HEK293 (cell line): ENCODE data around the gene SERF2.
A peak's percentile ranks its signal among the peaks of the same experiment; 100 is the strongest.
"Not testable (repeated sequence)": the region's sequence is repeated elsewhere in the genome, so short reads cannot be mapped to it uniquely, and the experiment has no call there.

Experiments
- CTCF ChIA-PET: fragments of 350-600 bp; formaldehyde crosslinking; extraction: SDS; loops from one replicate; lab custom pipeline; 2021; ENCODE audit warnings: antibody characterized with exemption; lab: Yijun Ruan, JAX
- POLR2A ChIA-PET: fragments of 300-600 bp; formaldehyde crosslinking; extraction: SDS; loops from one replicate; lab custom pipeline; 2020; ENCODE audit warnings: antibody characterized with exemption, inconsistent platforms; lab: Yijun Ruan, JAX
- H3K27ac ChIP-seq: fragments of 200-500 bp; sonication (Bioruptor generic); 2 replicates; pipeline ENCODE4 v1.5.1; 2014; ENCODE audit warnings: low read depth, low read length, control low read depth, inconsistent platforms; ENCODE audit errors: extremely low read depth
- H3K36me3 ChIP-seq, 2 experiments: fragments of 200-500 bp in 1 of 2; sonication (Bioruptor generic) in 1 of 2; 1 replicate in 1 of 2; 2 replicates in 1 of 2; pipeline ENCODE4 v1.5.1; 2014 to 2017; ENCODE audit warnings: inconsistent platforms in 2 of 2, low read length in 2 of 2; ENCODE audit not compliant: control insufficient read depth in 2 of 2, insufficient read depth in 1 of 2
- H3K4me1 ChIP-seq: fragments of 200-500 bp; sonication (Bioruptor generic); 2 replicates; pipeline ENCODE4 v1.5.1; 2014; ENCODE audit warnings: mild to moderate bottlenecking, low read length, inconsistent platforms; ENCODE audit not compliant: control insufficient read depth, insufficient read depth
- H3K4me3 ChIP-seq: 2 replicates; pipeline ENCODE4 v1.5.1; 2011; ENCODE audit warnings: low read depth, mild to moderate bottlenecking, control low read depth, low read length, moderate library complexity
- H3K9me3 ChIP-seq: fragments of 200-500 bp; sonication (Bioruptor generic); 2 replicates; pipeline ENCODE4 v1.5.1; 2014; ENCODE audit warnings: low read depth, low read length, inconsistent platforms; ENCODE audit not compliant: control insufficient read depth, insufficient read depth
- EGR2 ChIP-seq: fragments of 450-650 bp; formaldehyde crosslinking; IDR thresholded peaks from 2 replicates; pipeline ENCODE4 v1.5.1; 2016; ENCODE audit warnings: low read depth, missing biosample characterization, missing genetic modification characterization
- KLF1 ChIP-seq: fragments of 450-650 bp; formaldehyde crosslinking; IDR thresholded peaks from 2 replicates; pipeline ENCODE4 v1.5.1; 2016; ENCODE audit warnings: missing biosample characterization, missing genetic modification characterization
- KLF8 ChIP-seq: fragments of 450-650 bp; formaldehyde crosslinking; IDR thresholded peaks from 2 replicates; pipeline ENCODE4 v1.5.1; 2016; ENCODE audit warnings: missing biosample characterization, missing genetic modification characterization
- MZF1 ChIP-seq: fragments of 450-650 bp; formaldehyde crosslinking; IDR thresholded peaks from 2 replicates; pipeline ENCODE4 v1.5.1; 2017; ENCODE audit warnings: missing biosample characterization, missing genetic modification characterization, borderline replicate concordance
- SP2 ChIP-seq: fragments of 450-650 bp; formaldehyde crosslinking; IDR thresholded peaks from 2 replicates; pipeline ENCODE4 v1.5.1; 2016; ENCODE audit warnings: missing biosample characterization, missing genetic modification characterization
- SP3 ChIP-seq: fragments of 450-650 bp; formaldehyde crosslinking; IDR thresholded peaks from 2 replicates; pipeline ENCODE4 v1.5.1; 2016; ENCODE audit warnings: missing biosample characterization, missing genetic modification characterization
- SP7 ChIP-seq: fragments of 450-650 bp; formaldehyde crosslinking; IDR thresholded peaks from 2 replicates; pipeline ENCODE4 v1.5.1; 2016; ENCODE audit warnings: missing biosample characterization, missing genetic modification characterization
- WT1 ChIP-seq: fragments of 450-650 bp; formaldehyde crosslinking; IDR thresholded peaks from 2 replicates; pipeline ENCODE4 v1.5.1; 2016; ENCODE audit warnings: missing biosample characterization, missing genetic modification characterization
- ZFHX2 ChIP-seq: fragments of 450-650 bp; formaldehyde crosslinking; conservative IDR thresholded peaks from 2 replicates; pipeline ENCODE4 v1.5.1; 2016; ENCODE audit warnings: missing biosample characterization, missing genetic modification characterization
- ZNF121 ChIP-seq: fragments of 450-650 bp; formaldehyde crosslinking; IDR thresholded peaks from 2 replicates; pipeline ENCODE4 v1.5.1; 2016; ENCODE audit warnings: missing biosample characterization, missing genetic modification characterization
- ZNF174 ChIP-seq: fragments of 450-650 bp; formaldehyde crosslinking; IDR thresholded peaks from 2 replicates; pipeline ENCODE4 v1.5.0; 2017; ENCODE audit warnings: missing biosample characterization, mild to moderate bottlenecking, missing genetic modification characterization
- ZNF184 ChIP-seq: fragments of 450-650 bp; IDR thresholded peaks from 2 replicates; pipeline ENCODE4 v1.5.1; 2018; ENCODE audit warnings: missing biosample characterization, mild to moderate bottlenecking, missing genetic modification characterization
- ZNF24 ChIP-seq: fragments of 450-650 bp; formaldehyde crosslinking; IDR thresholded peaks from 2 replicates; pipeline ENCODE4 v1.5.1; 2016; ENCODE audit warnings: missing biosample characterization, missing genetic modification characterization
- ZNF280D ChIP-seq: fragments of 450-650 bp; formaldehyde crosslinking; IDR thresholded peaks from 2 replicates; pipeline ENCODE4 v1.5.1; 2016; ENCODE audit warnings: missing biosample characterization, missing genetic modification characterization
- ZNF354C ChIP-seq: fragments of 450-650 bp; formaldehyde crosslinking; IDR thresholded peaks from 2 replicates; pipeline ENCODE4 v1.5.1; 2016; ENCODE audit warnings: missing biosample characterization, missing genetic modification characterization, low read depth, borderline replicate concordance
- ZNF366 ChIP-seq: fragments of 450-650 bp; formaldehyde crosslinking; conservative IDR thresholded peaks from 2 replicates; pipeline ENCODE4 v1.5.1; 2016; ENCODE audit warnings: missing biosample characterization, missing genetic modification characterization
- ZNF501 ChIP-seq: fragments of 450-650 bp; formaldehyde crosslinking; IDR thresholded peaks from 2 replicates; pipeline ENCODE4 v1.5.1; 2016; ENCODE audit warnings: missing biosample characterization, missing genetic modification characterization
- ZNF561 ChIP-seq: fragments of 450-650 bp; IDR thresholded peaks from 2 replicates; pipeline ENCODE4 v1.5.1; 2018; ENCODE audit warnings: missing biosample characterization, missing genetic modification characterization, borderline replicate concordance
- ZNF580 ChIP-seq: fragments of 450-650 bp; formaldehyde crosslinking; IDR thresholded peaks from 2 replicates; pipeline ENCODE4 v1.5.1; 2016; ENCODE audit warnings: missing biosample characterization, missing genetic modification characterization
- ZNF600 ChIP-seq: fragments of 450-650 bp; formaldehyde crosslinking; IDR thresholded peaks from 2 replicates; pipeline ENCODE4 v1.5.1; 2016; ENCODE audit warnings: missing biosample characterization, missing genetic modification characterization
- ZNF623 ChIP-seq: fragments of 450-650 bp; formaldehyde crosslinking; IDR thresholded peaks from 2 replicates; pipeline ENCODE4 v1.5.1; 2016; ENCODE audit warnings: missing biosample characterization, missing genetic modification characterization
- ZNF624 ChIP-seq: fragments of 450-650 bp; formaldehyde crosslinking; IDR thresholded peaks from 2 replicates; pipeline ENCODE4 v1.5.1; 2017; ENCODE audit warnings: missing biosample characterization, missing genetic modification characterization
- ZNF777 ChIP-seq: fragments of 450-650 bp; formaldehyde crosslinking; IDR thresholded peaks from 2 replicates; pipeline ENCODE4 v1.5.1; 2017; ENCODE audit warnings: missing biosample characterization, missing genetic modification characterization, borderline replicate concordance
- ZSCAN23 ChIP-seq: fragments of 450-650 bp; formaldehyde crosslinking; IDR thresholded peaks from 2 replicates; pipeline ENCODE4 v1.5.1; 2016; ENCODE audit warnings: missing biosample characterization, missing genetic modification characterization
- TF ChIP-seq, protein P1 (sequence below): fragments of 450-650 bp; formaldehyde crosslinking; IDR thresholded peaks from 2 replicates; pipeline ENCODE4 v1.5.1; 2016; ENCODE audit warnings: missing biosample characterization, missing genetic modification characterization

SERF2 gene

GRCh38 chr15:43825305-43825704 lies 33.2 kb downstream of the SERF2 start:
- not testable (repeated sequence) for H3K27ac ChIP-seq, H3K4me1 ChIP-seq, H3K9me3 ChIP-seq, H3K4me3 ChIP-seq
- CTCF ChIA-PET, result interaction anchor here (0.6 to 1.2 kb wide), 2 partner anchors 20 to 23 kb away, joined by 3 read pairs; no protein-coding TSS in a partner anchor
- TF ChIP-seq EGR2 (tag by site-specific recombination) (0 out of 2 replicates have a peak, but pooled peaks have one; percentile 27), ZFHX2 (tag by site-specific recombination) (peak; percentile 47; the same call in 1 of the 2 replicates)
- POLR2A ChIA-PET, result interaction anchor here (1.0 to 2.0 kb wide), 3 partner anchors 33 to 602 kb away, joined by 3 to 12 read pairs (median 5); partner anchors contain the start of genes CTDSPL2, ELL3 and SERF2
- H3K36me3 ChIP-seq, result peaks cover 9 to 26% of the 10 kb centered on the region in 2 experiments; a peak in 2 of 3 replicates

- no peak overlapping the region for H3K4me3 ChIP-seq
- CTCF ChIA-PET, result interaction anchor here (0.6 kb wide), 2 partner anchors 21 to 51 kb away, joined by 3 read pairs; no protein-coding TSS in a partner anchor
- POLR2A ChIA-PET, result no interaction called here
- no peak for TF ChIP-seq ZNF777 (tag by site-specific recombination)
- TF ChIP-seq ZNF121 (tag by site-specific recombination), result peak; percentile 95
- H3K36me3 ChIP-seq, result peaks cover 12 to 25% of the 10 kb centered on the region in 2 experiments; a peak in 2 of 3 replicates
- H3K27ac ChIP-seq, result no peak overlapping the region
- no peaks in the 10 kb centered on the region for H3K9me3 ChIP-seq
- 0 out of 2 replicates have a peak, but pooled peaks cover 4% of the 10 kb centered on the region for H3K4me1 ChIP-seq
Observed at GRCh38 chr15:43826029-43826507, 33.9 kb downstream of the SERF2 start.

DNA sequence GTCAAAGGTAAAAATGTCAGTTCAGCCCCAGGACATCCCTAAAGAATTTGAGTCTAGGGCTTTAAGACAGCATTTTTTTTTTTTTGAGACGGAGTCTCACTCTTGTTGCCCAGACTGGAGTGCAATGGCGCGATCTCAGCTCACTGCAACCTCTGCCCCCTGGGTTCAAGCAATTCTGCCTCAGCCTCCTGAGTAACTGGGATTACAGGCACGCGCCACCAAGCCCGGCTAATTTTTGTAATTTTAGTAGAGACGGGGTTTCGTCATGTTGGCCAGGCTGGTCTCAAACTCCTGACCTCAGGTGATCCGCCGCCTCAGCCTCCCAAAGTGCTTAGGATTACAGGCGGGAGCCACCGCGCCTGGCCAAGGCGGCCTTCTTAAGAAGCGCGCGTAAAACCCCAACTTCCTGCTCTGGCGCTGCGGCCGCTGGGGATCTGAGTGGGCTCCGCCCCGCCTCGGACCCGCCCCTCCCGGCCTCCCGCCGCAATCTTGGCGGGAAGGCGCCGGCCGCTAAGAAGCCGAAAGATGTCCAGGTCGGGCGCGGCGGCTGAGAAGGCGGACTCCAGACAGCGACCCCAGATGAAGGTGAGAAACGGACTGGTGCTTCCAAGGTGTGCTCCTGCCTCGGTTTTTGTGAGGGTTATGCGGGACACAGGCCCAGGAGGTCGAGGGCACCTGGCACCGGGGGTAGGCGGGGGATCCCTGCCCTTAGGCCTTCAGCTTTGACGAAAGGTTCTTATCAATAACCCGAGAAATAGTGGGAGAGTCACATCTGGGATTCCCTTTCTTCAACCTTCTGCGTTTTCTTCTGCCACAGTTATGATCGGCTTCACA lies 34.6 kb downstream of the SERF2 start, which contains the start of gene WDR76:
Gene WDR76, plus strand, starts transcription at position 495 of the 834 bp plus-strand sequence. Its CDS starts 31 bp downstream, at position 526.
- Histone ChIP-seq H3K4me3 (peak within 1 kb of the TSS; percentile 70), H3K4me1 (0 out of 2 replicates have a peak, but pooled peaks cover 4% of the 10 kb centered on the region), H3K27ac (peak within 1 kb of the TSS; percentile 75), H3K36me3 (peaks cover 13 to 25% of the 10 kb centered on the region in 2 experiments; a peak in 2 of 3 replicates), H3K9me3 (no peaks in the 10 kb centered on the region)
- ChIA-PET POLR2A (no interaction called here), CTCF (no interaction called here)
- TF ChIP-seq ZNF280D (peak; percentile 40; the same call in 1 of the 2 replicates), SP2 (tag by site-specific recombination) (peak; percentile 78), ZNF623 (tag by site-specific recombination) (no peak), KLF8 (tag by site-specific recombination) (peak; percentile 86), ZNF580 (tag by site-specific recombination) (0 out of 2 replicates have a peak, but pooled peaks have one; percentile 35), ZNF174 (no peak), ZNF501 (tag by site-specific recombination) (peak; percentile 71; the same call in 1 of the 2 replicates), SP3 (tag by site-specific recombination) (peak; percentile 77), MZF1 (tag by site-specific recombination) (peak; percentile 66; the same call in 1 of the 2 replicates), ZNF354C (tag by site-specific recombination) (no peak), WT1 (tag by site-specific recombination) (0 out of 2 replicates have a peak, but pooled peaks have one; percentile 42), ZNF184 (tag by site-specific recombination) (no peak), ZNF600 (tag by site-specific recombination) (peak; percentile 89), ZSCAN23 (tag by site-specific recombination) (no peak), KLF1 (tag by site-specific recombination) (peak; percentile 63), ZNF624 (tag by site-specific recombination) (no peak), ZNF24 (tag by site-specific recombination) (0 out of 2 replicates have a peak, but pooled peaks have one; percentile 31), ZNF366 (tag by site-specific recombination) (no peak), ZNF561 (tag by site-specific recombination) (0 out of 2 replicates have a peak, but pooled peaks have one; percentile 45), SP7 (tag by site-specific recombination) (peak; percentile 64)
- TF ChIP-seq, protein P1, sequence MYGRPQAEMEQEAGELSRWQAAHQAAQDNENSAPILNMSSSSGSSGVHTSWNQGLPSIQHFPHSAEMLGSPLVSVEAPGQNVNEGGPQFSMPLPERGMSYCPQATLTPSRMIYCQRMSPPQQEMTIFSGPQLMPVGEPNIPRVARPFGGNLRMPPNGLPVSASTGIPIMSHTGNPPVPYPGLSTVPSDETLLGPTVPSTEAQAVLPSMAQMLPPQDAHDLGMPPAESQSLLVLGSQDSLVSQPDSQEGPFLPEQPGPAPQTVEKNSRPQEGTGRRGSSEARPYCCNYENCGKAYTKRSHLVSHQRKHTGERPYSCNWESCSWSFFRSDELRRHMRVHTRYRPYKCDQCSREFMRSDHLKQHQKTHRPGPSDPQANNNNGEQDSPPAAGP (tag by site-specific recombination), result 0 out of 2 replicates have a peak, but pooled peaks have one; percentile 42
